ENCODE measurements around the gene MEPCE. TPM values are rescaled to one million over a fixed set of nuclear protein-coding genes. Genes with fewer than 3 reads are reported as not detected.

The MEPCE gene
- total and polyA plus RNA-seq, 10 donors = 31.4 to 82.2 (median 59.0) TPM

DNA sequence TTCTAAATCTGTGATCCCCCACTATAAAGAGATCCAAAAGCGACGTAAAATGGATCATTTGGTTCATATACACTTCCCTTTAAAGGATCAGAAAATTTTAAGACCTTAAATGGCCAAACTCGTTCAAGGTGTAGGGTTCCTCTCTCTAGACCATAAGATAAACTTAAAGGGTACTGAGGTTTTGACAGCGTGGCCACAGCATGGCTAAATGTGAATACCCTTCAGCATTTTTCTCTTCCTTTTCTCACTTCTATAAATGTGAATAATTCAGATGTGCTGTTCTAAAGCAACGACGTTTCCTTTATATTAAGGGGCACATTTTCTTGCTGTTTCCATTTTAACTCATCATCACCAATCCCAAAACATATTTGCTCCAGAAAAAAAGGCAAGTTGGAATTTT is 6.3 kb upstream of the MEPCE start:
- Histone ChIP-seq H3K27me3 (replicated peaks in 1 of 7) (no peaks in the 10 kb centered on the region), H3K27ac (no peak overlapping the region), H3K36me3 (peaks cover 0 to 5% (median 0%) of the 10 kb centered on the region in 6 donors), H3K4me1 (peaks cover 0 to 20% (median 8%) of the 10 kb centered on the region in 6 donors), H3K9me3 (no peaks in the 10 kb centered on the region), H3K4me3 (no peak overlapping the region)
- WGBS, 5 donors = 55 to 77% (median 69%) methylated on average over 6 of the region's 6 CpGs
- TF ChIP-seq POLR2A (IDR thresholded peaks at IDR 0.05) (no peak), POLR2AphosphoS5 (IDR thresholded peaks at IDR 0.05) (no peak)
- TF ChIP-seq, protein P1, sequence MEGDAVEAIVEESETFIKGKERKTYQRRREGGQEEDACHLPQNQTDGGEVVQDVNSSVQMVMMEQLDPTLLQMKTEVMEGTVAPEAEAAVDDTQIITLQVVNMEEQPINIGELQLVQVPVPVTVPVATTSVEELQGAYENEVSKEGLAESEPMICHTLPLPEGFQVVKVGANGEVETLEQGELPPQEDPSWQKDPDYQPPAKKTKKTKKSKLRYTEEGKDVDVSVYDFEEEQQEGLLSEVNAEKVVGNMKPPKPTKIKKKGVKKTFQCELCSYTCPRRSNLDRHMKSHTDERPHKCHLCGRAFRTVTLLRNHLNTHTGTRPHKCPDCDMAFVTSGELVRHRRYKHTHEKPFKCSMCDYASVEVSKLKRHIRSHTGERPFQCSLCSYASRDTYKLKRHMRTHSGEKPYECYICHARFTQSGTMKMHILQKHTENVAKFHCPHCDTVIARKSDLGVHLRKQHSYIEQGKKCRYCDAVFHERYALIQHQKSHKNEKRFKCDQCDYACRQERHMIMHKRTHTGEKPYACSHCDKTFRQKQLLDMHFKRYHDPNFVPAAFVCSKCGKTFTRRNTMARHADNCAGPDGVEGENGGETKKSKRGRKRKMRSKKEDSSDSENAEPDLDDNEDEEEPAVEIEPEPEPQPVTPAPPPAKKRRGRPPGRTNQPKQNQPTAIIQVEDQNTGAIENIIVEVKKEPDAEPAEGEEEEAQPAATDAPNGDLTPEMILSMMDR (IDR thresholded peaks at IDR 0.05 in 8 of 11, conservative IDR thresholded peaks at IDR 0.05 in 3 of 11) = no peak
- no peak for DNase-seq
- intact Hi-C loops (cut with DNase I; ENCODE audit: low total_unique reads) = no loop called here

DNA sequence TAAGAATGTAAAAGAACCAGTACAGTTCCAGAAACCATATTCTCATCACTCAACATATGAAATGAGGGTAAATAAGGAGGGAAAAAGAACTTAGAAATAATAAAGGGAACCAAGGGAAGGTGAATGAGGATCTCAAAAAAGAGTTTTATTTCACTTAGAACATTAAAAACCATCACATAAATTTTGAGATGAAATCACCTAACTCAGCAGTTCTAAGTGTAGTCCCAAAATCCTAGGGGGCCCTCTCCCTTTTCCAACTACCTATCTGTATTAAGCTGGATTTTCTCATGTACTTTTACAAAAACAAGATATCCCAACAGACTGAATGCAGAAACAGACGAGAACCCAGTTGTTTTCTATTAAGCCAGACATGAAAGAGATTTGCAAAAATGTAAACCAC is 4.3 kb upstream of the MEPCE start:
- intact Hi-C loops (cut with DNase I; ENCODE audit: low total_unique reads) = no loop called here

DNA sequence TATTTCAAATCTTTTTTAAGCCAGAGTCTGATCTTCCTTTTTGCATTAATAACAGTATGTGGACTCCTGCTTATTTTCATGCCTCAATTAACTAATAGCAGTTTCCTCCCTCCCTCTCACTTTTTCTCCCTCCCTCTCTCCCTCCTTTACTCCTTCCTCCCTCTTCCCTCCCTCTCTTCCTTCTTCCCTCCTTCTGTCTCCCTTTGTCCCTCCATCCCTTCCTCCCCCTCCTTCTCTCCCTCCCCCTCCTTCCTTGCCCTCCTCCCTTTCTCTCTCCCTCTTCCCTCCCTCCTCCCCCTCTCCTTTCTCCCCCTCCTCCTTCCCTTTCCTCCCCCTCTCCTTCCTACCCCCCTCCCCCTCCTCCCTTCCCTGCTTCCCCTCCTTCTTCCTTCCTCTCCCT is 3.1 kb upstream of the MEPCE start:
- H3K27ac ChIP-seq = no peak overlapping the region
- H3K4me3 ChIP-seq = no peak overlapping the region
- TF ChIP-seq POLR2AphosphoS5 (IDR thresholded peaks at IDR 0.05) (no peak), POLR2A (IDR thresholded peaks at IDR 0.05) (no peak)
- TF ChIP-seq, protein P1 (IDR thresholded peaks at IDR 0.05 in 8 of 11, conservative IDR thresholded peaks at IDR 0.05 in 3 of 11) = no peak

More for the DNA sequence above, 4.3 kb upstream of the MEPCE start:
- H3K27me3 ChIP-seq (replicated peaks in 1 of 7) = no peaks in the 10 kb centered on the region
- no peak for DNase-seq
- WGBS, 5 donors = 54 to 91% (median 87%) methylated on average over 1 of the region's 1 CpG
- peaks cover 0 to 23% (median 8%) of the 10 kb centered on the region in 6 donors for H3K4me1 ChIP-seq
- peaks cover 0 to 5% (median 0%) of the 10 kb centered on the region in 6 donors for H3K36me3 ChIP-seq
- H3K4me3 ChIP-seq = no peak overlapping the region
- no peaks in the 10 kb centered on the region for H3K9me3 ChIP-seq
- no peak overlapping the region for H3K27ac ChIP-seq
- TF ChIP-seq POLR2AphosphoS5 (IDR thresholded peaks at IDR 0.05) (no peak), POLR2A (IDR thresholded peaks at IDR 0.05) (no peak)
- TF ChIP-seq, protein P1 (IDR thresholded peaks at IDR 0.05 in 8 of 11, conservative IDR thresholded peaks at IDR 0.05 in 3 of 11) = no peak

DNA sequence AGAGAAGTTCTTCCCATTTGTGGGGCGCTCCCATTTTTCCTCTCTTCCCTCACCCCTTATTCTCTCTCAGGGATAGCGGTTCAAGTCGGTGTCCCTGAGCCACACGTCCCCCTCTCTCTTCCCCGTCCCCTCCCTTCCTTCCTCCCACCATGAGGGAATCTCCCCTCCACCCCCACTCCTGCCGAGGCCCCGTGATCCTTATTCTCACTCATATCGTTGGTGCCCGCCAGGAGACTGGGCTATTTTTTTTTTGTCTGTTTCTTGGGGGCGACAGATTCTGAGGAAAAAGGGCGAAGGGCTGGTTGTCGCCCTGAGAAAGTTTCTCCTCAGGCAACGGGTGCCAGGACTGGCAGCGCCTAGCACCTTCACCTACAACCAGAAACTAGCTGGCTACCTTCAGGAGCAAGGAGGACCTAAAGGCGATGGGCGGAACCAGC is 1.9 kb upstream of the MEPCE start:
- DNase-seq = no peak
- H3K27ac ChIP-seq = peak overlapping the region; percentile 99 to 100 (median 100)
- H3K4me1 ChIP-seq = peaks cover 23 to 47% (median 32%) of the 10 kb centered on the region in 6 donors
- no peak for TF ChIP-seq POLR2A (IDR thresholded peaks at IDR 0.05)
- no peak for TF ChIP-seq POLR2AphosphoS5 (IDR thresholded peaks at IDR 0.05)
- TF ChIP-seq, protein P1 (IDR thresholded peaks at IDR 0.05 in 8 of 11, conservative IDR thresholded peaks at IDR 0.05 in 3 of 11) = peak in 1 of 11 experiments; percentile 3
- WGBS, 5 donors = 51 to 57% (median 56%) methylated on average over 16 of the region's 16 CpGs
- H3K4me3 ChIP-seq = peak overlapping the region in 6 of 8 donors; percentile 38 to 97 (median 79)
- intact Hi-C loops (cut with DNase I; ENCODE audit: low total_unique reads) = no loop called here
- H3K9me3 ChIP-seq = no peaks in the 10 kb centered on the region
- peaks cover 0 to 21% (median 3%) of the 10 kb centered on the region in 6 donors for H3K36me3 ChIP-seq
- no peaks in the 10 kb centered on the region for H3K27me3 ChIP-seq (replicated peaks in 1 of 7)

More for the DNA sequence above, 3.1 kb upstream of the MEPCE start:
- H3K9me3 ChIP-seq = no peaks in the 10 kb centered on the region
- no peaks in the 10 kb centered on the region for H3K27me3 ChIP-seq (replicated peaks in 1 of 7)
- peaks cover 0 to 12% (median 0%) of the 10 kb centered on the region in 6 donors for H3K36me3 ChIP-seq
- DNase-seq = no peak
- intact Hi-C loops (cut with DNase I; ENCODE audit: low total_unique reads) = no loop called here
- peaks cover 10 to 34% (median 20%) of the 10 kb centered on the region in 6 donors for H3K4me1 ChIP-seq

Data from spleen (tissue), 11 donors.